NCI-H128 (cell line): ENCODE results near the gene TSPO.

Experiments used
- DNase-seq: peaks from one replicate; lab custom pipeline; 2025; ENCODE audit not compliant: unreplicated experiment; lab: John Stamatoyannopoulos, UW

Gene TSPO

GRCh38 chr22:43199541-43199940 lies 48.2 kb downstream of the TSPO start:
- DNase-seq: no peak

GRCh38 chr22:43200031-43200430 lies 48.7 kb downstream of the TSPO start:
- DNase-seq: no peak

- DNase-seq: no peak
Observed at GRCh38 chr22:43200555-43200954, 49.2 kb downstream of the TSPO start.

GRCh38 chr22:43201486-43202219 lies 50.3 kb downstream of the TSPO start:
- no peak for DNase-seq

GRCh38 chr22:43202326-43202725 lies 51.0 kb downstream of the TSPO start:
- no peak for DNase-seq

GRCh38 chr22:43202756-43203410 lies 51.5 kb downstream of the TSPO start:
- DNase-seq: no peak

- no peak for DNase-seq
Observed at GRCh38 chr22:43203471-43203981, 52.2 kb downstream of the TSPO start.

- no peak for DNase-seq
Observed at GRCh38 chr22:43205261-43205691, 53.9 kb downstream of the TSPO start.

- DNase-seq: no peak
Observed at GRCh38 chr22:43205748-43206508, 54.6 kb downstream of the TSPO start.

- no peak for DNase-seq
Observed at GRCh38 chr22:43206509-43207161, 55.3 kb downstream of the TSPO start.

- no peak for DNase-seq
Observed at GRCh38 chr22:43207386-43207785, 56.0 kb downstream of the TSPO start.

GRCh38 chr22:43207849-43208702 lies 56.7 kb downstream of the TSPO start:
- DNase-seq: no peak

GRCh38 chr22:43208703-43209522 lies 57.6 kb downstream of the TSPO start:
- DNase-seq: no peak

GRCh38 chr22:43209523-43209890 lies 58.1 kb downstream of the TSPO start:
- DNase-seq: no peak

- no peak for DNase-seq
Observed at GRCh38 chr22:43209971-43210370, 58.6 kb downstream of the TSPO start.

GRCh38 chr22:43210631-43211515 lies 59.5 kb downstream of the TSPO start:
- no peak for DNase-seq

- DNase-seq: no peak
Observed at GRCh38 chr22:43211941-43212433, 60.6 kb downstream of the TSPO start.

- no peak for DNase-seq
Observed at GRCh38 chr22:43212434-43212952, 61.1 kb downstream of the TSPO start.
